ENCODE data around the gene PMEPA1.

Gene PMEPA1

GRCh38 chr20:57691699-57692098 is 18.1 kb downstream of the PMEPA1 start:
- no peak for DNase-seq

DNA sequence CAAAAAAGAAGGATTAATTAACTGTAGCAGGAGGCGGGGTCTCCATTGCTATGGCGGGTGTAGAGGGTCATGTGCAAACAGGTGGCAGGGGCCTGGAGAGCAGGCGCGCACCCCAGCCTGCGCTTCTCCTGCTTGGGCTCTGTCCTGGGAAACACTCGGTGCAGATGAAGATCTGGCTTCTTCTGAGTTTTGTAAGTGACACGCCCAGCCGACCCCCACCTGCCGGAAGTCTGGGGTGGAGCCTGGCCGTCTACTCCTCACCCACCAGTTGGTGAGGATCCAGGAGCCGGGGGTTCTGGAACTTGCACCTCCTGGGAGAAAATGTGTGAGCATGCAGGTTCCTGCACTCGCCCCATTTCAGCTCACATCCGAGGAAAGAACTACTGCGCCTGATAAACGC is 19.3 kb downstream of the PMEPA1 start:
- no peak for DNase-seq

GRCh38 chr20:57689745-57690481 is 19.9 kb downstream of the PMEPA1 start:
- no peak for DNase-seq

- DNase-seq, result no peak
Observed at GRCh38 chr20:57688864-57689263, 21.0 kb downstream of the PMEPA1 start.

DNA sequence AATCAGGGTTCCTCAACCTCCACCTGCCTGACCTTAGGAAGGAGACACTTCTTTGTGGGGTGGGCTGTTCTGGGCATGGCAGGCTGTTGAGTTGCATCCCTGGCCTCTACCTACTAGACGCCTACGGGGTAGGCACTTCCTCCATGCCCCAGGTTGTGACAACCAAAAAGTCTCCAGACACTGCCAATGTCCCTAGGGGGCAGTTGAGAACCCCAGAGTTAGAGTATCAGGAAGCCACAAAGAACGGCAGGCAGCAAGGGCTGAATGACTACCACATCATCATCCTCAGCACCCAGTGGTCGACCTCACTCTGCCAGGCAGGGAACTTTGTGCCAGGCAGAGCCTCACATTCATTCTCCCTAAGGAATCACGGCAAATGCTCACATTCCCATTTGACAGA is 21.5 kb downstream of the PMEPA1 start:
- DNase-seq, result no peak

DNA sequence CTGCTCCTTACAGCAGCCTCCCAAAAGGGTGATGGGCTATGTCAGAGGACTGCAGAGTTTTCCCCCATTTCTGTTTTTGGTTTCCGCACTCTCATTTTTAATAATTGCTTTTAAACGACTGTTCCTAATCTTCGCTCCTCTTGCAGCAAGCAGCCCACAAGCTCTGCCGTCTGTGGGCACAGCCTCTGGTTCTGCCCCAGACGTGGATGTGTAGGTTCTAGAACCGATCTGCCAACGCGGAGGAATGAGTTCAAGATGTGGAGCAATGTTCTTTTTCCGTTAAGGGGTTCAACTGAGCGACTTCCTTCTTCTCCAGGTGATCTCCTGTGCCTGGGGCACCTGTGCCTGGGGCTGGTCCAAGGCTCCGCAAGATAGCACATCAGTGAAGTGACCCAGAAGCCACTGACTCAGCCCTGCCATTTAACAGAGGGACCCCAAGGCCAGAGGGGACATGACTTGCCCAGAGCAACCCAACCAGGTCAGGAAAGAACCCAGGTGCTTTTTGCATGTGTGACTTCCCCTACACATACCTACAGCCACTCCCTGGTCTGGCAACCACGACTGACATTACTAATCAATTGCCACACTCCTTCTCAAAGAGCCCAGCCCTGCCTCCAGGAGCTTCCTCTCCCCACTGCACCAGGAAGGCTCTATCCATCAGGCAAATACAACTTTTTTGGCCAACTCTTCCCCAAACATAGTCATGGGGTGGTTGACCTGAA is 22.7 kb downstream of the PMEPA1 start:
- no peak for DNase-seq

- no peak for DNase-seq
Observed at GRCh38 chr20:57685146-57685758, 24.6 kb downstream of the PMEPA1 start.

DNA sequence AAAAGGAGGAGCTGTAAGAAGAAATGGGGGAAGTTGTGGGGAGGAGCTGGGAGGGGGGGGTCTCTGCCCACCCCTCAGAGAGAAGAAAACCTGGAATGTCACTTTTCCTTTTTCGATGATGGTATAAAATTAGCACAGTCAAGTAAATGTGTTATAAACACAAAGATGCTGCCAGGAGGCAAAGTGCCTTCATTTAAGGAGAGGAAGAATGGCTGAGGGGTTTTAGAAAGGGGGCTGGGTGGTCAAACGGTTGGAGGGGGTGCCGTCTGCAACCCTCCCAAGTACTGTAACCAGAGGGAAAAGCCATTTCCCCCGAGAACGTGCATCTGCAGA is 25.0 kb downstream of the PMEPA1 start:
- no peak for DNase-seq

DNA sequence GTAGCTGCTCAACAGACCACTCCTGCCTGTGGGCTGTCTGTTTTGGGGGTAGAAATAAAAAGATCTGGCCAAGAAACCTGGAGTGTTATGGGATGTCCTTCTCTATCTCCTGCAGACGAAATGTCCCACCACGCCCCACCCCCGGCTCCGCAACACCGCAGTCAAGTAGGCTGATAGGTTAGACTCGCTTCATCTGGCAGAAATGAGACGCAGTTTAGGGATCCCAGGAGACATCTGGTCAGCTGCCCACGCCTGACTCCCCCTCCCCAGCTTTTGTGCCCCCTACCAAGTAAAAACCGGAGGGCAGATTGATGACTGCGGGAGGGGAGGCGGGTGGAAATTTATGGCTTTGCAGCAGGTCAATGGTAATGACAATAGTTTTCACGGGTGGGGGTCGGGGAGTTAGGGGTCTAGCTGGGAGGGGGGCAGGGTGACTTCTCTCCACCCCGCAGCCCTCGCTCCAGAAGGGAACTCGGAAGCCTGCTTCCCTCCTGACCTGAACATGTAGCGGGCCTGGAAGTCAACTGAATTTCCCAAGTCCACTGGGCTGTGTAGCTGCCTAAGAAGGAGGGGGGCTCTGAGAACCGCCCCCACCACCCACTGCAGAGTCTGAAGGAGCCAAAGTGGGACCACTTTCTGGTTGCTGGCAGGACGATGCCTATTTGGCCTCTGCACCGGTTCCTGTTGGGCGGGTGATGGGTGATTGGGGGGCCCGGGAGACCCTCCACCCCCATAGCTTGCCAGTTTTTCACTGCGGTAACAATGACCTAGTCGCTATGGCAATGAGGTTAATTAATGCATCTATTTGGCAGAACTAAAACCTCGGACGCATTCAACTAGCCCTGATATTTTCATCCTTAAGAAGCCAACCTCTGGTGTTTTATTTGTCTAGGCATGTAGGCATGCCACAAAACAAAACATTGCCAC is 25.7 kb downstream of the PMEPA1 start:
- no peak for DNase-seq

DNA sequence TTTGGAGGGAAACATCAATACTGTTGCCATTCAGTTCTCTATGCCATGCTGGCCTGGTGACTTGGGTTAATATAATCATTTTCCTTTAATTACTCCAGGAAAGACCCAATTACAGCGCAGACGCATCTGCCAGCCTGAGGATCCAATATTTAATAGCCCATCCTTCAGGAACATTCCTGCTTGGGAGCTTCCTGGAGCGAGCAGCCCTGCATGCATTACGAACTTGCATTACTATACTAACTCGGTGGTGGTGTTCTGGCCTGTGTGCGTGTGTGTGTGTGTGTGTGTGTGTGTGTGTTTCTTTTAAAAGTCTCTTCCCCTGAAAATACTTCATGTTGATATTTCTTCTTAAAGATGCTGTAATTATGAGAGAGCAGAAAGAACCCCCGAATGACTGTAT is 26.5 kb downstream of the PMEPA1 start:
- no peak for DNase-seq

DNA sequence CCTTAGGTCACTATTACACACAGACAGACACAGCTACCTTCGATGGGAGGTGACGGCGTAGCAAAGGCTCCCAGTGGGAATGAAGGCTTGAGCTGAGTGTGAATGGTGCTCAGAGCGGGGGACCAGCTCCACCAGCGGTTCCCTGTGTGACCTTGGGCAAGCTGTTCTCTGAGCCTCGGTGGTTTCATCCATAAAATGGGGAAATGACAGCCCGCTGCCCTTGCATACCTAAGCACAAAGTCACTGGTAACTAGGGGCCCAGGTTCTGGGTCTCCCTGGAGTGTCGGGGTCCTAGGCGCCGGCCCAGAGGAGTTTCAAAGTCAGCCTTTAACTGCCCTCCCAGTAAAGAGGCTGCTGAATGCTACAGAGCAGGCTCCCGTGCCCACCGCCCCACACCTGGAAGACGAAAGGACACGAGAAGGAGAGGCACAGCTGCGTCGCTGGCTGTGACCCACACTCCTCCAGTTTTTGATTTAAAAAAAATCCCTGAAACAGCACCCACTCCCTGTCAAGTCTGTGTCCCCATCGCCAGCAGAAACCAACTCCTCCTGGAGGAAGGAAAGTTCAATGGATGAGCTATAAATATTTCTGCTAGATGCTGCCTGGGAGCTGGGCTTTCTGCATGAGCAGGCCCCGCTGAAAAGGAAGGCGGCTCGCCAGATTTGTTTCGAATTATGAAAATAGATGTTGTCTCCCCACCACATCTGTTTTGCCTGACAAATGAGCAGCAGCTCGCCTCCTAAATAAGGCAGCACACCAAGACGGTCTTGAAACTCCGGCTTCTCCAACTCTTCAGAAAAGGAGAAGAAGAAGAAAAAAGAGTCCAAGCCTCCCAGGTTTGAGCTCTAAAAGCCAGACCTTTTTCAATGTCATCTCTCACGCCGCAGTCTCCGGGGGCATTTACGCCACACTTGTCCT is 27.4 kb downstream of the PMEPA1 start:
- DNase-seq, result no peak

GRCh38 chr20:57680934-57681914 is 28.6 kb downstream of the PMEPA1 start:
- DNase-seq, result peak in 1 of 2 experiments; percentile 33

DNA sequence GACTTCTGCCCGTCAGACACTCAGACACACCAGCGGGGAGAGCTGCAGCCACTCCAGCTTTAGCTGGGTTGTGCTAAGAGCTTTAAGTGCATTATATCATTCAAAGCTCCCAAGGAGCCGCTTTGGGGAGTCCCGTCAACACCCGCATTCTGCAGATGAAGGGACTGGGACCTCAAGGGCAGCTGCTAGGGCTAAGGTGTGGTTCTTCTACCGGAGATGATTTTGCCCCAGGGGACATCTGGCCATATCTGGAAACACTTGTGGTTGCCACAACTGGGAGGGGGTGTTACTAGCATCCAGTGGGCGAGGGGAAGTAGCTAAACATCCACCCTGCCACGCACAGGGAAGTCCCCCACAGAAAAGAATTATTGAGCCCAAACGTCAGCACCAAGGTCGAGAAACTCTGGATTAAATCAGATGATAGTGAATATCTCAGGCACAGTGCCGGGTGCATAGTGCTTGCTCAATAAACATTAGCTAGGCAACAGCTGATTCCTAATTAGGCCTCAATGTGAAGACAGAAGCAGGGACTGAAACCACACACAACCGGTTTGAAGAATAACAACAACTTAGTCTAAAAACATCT is 29.6 kb downstream of the PMEPA1 start:
- no peak for DNase-seq

DNA sequence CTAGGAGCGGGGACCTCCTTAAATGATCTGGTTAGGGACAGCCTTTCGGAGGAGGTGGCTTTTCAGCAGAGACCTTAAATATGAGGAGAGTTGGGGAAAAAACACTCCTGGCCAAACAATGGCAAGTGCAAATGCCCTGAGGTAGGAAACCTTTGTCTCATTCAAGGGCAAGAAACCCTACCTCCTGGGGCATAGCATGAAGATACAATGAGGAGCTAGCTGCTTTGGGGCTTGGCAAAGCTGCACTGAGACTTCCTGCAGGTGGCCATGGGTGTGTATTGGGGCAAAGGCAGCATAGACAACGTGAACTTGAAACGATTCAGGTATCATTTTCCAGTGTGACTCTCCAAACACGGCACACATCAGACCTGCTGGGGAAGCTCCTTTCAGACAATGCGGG is 30.7 kb downstream of the PMEPA1 start:
- DNase-seq, result no peak

DNA sequence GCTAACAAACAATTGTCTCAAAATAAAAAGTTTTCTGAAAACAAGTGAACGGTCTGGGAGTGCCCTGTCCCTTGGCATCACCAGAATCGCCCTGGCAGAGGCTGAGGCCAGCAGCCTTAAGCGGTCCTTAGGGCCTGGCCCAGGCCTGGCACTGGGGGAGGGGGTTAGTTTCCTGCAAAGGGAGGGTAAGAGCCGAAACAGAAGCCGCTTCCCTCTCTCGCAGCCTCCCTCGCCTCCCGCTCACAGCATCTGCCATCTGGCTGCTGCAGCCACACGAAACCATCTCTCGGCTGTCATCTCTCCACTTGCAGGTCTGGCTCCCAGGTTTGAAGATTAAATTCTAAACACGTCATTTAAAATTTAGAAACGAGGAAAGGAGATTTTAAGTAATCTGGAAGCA is 31.5 kb downstream of the PMEPA1 start:
- DNase-seq, result no peak

DNA sequence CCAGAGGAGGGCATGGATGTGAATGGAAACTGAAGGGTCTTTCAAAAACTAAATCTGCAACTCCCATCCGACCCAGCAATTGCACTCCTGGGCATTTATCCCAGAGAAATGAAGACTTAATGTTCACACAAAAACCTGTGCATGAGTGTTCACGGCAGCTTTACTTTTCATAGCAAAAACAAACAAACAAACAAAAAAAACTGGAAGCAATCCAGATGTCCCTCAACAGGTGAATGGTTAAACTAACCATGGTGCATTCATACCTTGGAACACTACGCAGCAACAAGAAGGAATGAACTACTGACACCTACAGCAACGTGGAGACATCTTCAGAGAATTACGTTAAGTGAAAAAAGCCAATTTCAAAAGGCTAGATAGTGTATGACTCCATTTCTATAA is 32.2 kb downstream of the PMEPA1 start:
- DNase-seq, result no peak

- DNase-seq, result no peak
Observed at GRCh38 chr20:57676589-57677583, 32.9 kb downstream of the PMEPA1 start.

DNA sequence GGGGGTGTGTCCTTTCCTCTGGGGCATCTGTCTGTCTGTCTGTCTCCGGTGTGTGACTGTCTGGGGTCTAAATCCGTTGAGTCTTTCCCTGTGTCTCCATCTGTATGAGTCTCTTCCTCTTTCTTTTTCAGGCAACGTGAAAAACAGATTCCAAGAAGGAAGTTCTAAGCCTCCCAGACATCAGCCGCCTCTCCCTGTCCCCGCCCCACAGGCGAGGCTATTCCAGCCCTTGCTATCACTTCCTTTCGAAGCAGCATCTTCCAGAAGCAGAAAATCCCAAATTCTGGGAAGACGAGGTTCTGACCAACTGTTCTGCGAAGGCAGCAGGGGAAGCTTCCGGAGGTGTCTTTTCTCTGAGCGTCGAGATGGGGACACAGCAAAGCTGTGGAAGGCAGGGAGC is 34.0 kb downstream of the PMEPA1 start:
- DNase-seq, result no peak

GRCh38 chr20:57672953-57673575 is 36.8 kb downstream of the PMEPA1 start:
- DNase-seq, result no peak

Data from activated T-cell treated with anti-CD3 and anti-CD28 coated beads, Interleukin-2, amount 50 U/mL, for 48 hours (primary cell).